HG02981 (cell line): ENCODE data around the gene HSD17B8.
"Not testable (repeated sequence)": the region's sequence is repeated elsewhere in the genome, so short reads cannot be mapped to it uniquely, and the experiment has no call there.

Source experiments
- ATAC-seq: cut with Tn5 transposase; IDR thresholded peaks from one replicate; pipeline ENCODE4 v1.9.1; 2021; ENCODE audit warnings: mild to moderate bottlenecking, moderate library complexity; ENCODE audit not compliant: unreplicated experiment

Gene HSD17B8

DNA sequence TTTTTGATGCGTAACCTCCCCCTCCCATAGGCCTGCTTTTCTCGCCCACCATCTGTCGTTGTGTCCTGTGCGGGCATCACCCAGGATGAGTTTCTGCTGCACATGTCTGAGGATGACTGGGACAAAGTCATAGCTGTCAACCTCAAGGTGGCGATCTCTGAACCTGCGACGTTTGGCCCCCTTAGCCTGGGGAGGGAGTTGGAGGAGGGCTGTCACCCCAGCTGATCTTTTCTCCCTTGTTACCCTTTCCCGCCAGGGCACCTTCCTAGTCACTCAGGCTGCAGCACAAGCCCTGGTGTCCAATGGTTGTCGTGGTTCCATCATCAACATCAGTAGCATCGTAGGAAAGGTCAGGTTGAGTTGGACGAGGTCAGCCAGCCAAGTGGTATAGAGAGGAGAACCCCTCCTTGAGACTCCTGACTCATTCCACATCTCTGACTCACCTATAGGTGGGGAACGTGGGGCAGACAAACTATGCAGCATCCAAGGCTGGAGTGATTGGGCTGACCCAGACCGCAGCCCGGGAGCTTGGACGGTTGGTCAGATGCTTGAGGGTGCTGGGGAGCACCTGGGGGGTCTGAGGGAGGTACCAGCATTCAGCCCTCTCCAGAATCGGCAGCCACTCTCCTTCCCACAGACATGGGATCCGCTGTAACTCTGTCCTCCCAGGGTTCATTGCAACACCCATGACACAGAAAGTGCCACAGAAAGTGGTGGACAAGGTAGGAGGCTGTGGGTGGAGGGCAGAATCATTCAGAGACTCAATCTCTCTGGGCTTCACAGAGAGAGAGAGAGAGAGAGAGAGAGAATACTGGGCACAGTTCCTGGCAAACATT, 954 bp downstream of the HSD17B8 start:
- ATAC-seq, result no peak

DNA sequence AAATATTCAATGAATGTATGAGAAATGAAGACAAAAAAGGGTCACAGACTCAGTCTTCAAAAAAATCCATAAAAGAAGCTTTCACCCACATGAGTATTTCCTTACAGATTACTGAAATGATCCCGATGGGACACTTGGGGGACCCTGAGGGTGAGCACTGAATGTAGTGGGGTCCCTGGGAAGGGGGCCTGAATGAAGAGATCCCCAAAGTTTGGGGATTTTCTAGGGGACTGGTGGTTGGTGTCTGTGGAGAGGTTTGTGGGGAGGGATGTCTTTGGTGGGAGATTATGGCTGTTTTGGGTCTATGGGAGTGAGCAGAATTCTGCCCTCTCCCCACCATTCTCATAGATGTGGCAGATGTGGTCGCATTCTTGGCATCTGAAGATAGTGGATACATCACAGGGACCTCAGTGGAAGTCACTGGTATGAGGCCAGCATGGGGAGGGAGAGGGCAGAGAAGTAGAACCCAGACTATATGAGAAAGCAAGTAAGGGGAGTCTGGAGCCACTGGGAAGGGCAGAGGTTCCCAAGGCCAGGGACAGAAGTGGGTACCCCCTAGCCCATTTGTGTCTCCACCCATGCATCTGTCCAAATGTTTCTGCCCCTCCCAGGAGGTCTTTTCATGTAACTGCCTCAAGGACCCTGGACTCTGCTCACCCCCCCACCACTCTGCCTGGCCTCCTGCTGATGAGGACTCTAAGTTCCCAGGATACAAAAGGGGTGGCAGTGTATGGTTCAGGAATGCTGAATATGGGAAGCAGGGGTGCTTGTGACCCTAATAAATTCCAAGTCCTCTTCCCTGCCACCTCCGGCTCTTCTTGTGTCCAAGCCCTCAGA, 1.8 kb downstream of the HSD17B8 start:
- ATAC-seq, result no peak

DNA sequence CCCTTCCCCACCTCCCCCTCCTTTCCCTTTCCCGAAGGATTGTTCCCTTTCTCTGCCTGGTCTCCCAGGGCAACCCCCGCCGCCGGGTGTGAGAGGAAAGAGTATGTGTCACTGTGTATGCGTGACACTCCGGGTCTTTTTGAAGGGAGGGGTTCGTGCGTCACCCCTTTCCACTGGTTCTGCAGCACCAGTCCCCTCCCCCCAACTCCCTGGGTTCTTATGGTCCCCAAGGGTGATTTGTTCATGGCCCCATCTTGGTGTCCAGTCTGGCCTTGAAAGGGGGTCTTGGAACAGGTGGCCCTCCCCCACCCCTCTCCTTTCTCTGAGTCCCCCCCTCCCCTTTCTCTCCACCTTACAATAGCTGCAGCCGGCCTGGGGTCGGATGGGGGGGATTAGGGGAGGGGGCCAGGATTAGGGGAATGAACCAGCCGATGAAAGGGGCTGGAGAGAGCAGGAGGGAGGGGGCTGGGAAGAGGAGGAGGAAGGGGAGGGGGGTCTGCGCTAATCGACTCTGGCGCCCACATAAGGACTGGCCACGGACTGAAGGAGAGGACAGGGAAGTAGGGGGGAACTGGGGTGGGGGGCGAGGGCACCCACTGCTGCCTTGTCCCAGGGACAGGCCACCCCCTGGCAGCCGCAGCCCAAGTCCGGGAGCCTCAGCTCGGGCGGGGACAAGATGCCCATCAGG, 2.6 kb downstream of the HSD17B8 start:
- no peak for ATAC-seq

- ATAC-seq, result no peak
These were observed 3.2 kb downstream of the HSD17B8 start for GRCh38 chr6:33207552-33208090.

DNA sequence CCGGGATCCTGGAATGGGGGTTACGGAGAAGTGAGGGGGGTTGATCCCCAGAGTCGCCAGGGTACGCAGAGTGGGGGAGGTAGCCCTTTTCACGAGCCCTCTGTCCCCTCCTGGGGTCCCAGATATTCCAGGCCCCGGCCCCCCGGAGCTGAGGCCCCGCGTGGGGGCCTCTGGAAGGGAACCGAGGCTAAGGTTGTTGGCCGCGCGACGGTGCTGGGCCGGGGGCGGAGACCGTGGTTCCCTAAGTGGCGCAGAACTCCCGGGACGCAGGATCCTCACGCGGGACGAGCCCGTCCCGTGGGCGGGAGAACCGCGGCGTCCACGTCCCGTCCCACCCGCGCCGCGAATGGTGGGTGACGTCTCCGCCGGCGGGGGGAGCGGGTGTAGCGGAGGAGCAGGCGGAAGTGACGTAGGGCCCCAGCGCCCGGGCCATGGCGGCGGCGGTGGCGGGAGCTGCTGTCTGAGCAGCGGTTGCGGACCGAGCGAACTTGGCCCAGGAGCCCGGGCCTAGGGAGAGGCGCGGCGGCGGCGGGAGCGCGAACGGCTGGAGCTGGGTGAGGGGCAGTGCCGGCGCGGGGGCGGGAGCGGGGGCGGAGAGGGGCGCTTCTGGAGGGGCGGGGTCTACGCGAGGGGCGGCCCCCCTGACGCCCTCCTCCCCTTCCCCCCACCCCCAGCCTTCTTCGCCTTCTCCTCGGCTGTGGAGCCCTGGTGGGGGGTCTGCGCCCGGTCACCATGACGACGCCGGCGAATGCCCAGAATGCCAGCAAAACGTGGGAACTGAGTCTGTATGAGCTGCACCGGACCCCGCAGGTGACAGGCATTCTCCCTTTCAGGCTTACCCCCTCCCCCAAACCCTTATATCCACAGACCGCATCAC, 3.9 kb downstream of the HSD17B8 start, which contains the start of gene RING1:
Gene RING1 (plus strand): TSS at position 410 of the 877 bp plus-strand sequence. CDS start 323 bp downstream, at position 733.
- no peak for ATAC-seq

DNA sequence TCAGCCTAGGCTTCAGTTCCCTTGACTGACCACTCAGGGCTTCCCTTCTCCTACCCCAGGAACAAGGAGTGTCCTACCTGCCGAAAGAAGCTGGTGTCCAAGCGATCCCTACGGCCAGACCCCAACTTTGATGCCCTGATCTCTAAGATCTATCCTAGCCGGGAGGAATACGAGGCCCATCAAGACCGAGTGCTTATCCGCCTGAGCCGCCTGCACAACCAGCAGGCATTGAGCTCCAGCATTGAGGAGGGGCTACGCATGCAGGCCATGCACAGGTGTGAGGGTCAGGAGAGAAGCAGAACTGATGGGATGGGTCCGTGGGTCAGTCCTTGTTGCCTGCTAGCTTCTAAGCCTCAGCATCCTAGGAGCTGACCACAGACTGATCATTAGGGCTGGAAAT, 5.4 kb downstream of the HSD17B8 start:
- no peak for ATAC-seq

DNA sequence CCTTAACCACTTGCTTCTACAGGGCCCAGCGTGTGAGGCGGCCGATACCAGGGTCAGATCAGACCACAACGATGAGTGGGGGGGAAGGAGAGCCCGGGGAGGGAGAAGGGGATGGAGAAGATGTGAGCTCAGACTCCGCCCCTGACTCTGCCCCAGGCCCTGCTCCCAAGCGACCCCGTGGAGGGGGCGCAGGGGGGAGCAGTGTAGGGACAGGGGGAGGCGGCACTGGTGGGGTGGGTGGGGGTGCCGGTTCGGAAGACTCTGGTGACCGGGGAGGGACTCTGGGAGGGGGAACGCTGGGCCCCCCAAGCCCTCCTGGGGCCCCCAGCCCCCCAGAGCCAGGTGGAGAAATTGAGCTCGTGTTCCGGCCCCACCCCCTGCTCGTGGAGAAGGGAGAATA, 6.7 kb downstream of the HSD17B8 start:
- ATAC-seq, result no peak

- ATAC-seq, result no peak
These were observed 7.4 kb downstream of the HSD17B8 start for GRCh38 chr6:33211666-33212422.

- no peak for ATAC-seq
These were observed 8.4 kb downstream of the HSD17B8 start for GRCh38 chr6:33212857-33213165.

GRCh38 chr6:33213166-33213988, 8.9 kb downstream of the HSD17B8 start:
- ATAC-seq, result no peak

DNA sequence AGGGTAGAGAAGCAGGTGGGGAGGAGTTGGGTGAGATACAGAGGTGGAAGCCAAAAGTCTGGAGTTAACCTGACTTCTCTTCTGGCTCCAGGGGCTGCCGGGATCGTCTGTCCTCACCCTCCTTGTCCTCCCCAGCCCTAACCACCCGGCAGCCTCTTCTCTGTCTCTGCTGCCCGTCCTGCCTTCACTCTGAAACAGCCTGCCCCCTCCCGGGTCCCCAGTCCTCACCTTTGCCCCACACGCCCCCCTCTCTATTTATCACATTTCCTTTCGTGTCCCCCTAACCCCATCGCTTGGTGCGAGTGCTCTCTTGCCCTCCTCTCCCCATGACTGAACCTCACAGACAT, 9.5 kb downstream of the HSD17B8 start:
- ATAC-seq, result no peak

DNA sequence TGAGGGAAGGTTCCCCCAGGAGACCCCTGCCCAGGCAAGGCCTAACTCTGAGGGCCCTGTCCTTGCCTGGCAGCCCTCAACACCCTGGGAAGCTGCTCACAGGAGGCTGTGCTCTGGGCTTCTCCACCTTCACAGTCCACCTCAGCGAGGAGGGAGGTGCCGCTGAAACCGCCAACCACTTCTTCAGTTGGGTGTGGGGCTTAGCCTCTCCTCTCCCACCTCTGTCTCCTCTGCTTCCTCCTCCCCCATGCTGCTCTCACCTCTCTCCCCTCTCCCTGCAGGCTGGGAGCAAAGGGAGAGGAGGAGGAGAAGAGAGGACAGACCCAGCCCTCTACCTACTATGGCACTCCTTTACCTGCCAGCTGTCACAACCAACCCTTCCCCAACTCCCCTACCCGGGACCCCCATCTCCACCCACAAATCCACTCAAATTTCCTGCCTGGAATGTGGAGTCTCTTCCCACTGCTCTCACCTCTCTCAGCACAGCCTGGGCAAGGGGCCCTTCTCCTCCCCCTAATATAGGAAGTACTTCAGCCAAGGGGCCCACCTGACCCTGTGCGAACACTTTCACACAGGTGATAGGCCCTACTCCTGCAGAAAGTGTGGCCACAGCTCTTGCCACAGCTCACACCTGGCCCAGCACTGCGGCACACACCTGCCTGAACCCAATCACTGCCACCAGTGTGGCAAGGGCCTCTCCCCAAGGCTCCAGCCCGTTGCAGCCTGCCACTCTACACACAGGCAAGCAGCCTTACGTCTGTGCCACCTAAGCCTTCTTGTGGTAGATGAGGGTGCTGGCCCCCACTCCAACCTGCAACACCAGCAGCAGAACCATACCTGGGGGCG, 11.0 kb downstream of the HSD17B8 start:
- ATAC-seq, result no peak

GRCh38 chr6:33216117-33216649, 11.7 kb downstream of the HSD17B8 start:
- no peak for ATAC-seq

DNA sequence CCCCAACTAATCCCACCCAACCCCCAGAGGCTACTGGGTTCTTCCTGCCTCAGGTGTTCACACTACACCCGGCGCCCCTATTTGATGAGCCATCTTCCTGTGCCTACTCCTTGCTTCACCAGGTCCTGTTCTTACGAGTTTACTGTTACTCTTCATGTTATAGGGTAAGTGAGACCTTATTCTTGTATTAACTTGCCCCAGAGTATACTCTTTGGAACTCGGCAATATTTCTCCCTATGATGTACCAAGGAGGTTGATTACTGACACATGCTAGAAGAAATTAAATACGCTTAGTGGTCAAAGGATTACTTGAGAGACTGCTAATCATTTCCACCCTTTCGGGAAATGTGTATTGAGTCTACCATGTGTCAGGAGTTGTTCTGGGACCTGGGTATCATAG, 12.8 kb downstream of the HSD17B8 start:
- no peak for ATAC-seq

GRCh38 chr6:33217681-33218080, 13.2 kb downstream of the HSD17B8 start:
- ATAC-seq, result no peak

DNA sequence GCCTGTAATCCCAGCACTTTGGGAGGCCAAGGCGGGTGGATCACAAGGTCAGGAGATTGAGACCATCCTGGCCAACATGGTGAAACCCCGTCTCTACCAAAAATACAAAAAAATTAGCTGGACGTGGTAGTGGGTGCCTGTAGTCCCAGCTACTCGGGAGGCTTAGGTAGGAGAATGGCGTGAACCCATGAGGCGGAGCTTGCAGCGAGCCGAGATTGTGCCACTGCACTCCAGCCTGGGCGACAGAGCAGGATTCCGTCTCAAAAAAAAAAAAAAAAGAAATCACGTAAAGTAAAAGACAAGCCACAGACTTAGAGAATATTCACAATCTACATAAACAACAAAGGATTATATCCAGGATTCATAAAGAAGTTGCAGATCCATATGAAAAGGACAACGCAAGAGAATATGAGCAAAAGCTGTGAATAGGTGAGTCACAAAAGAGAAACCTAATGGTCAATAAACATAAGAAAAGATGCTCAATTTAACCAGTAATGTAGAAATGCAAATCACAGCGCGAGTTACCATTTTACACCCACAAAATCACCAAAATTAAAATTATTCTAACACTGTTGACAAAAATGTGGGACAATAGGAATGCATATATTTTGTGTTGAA, 22.2 kb downstream of the HSD17B8 start:
- ATAC-seq, result not testable (repeated sequence)

DNA sequence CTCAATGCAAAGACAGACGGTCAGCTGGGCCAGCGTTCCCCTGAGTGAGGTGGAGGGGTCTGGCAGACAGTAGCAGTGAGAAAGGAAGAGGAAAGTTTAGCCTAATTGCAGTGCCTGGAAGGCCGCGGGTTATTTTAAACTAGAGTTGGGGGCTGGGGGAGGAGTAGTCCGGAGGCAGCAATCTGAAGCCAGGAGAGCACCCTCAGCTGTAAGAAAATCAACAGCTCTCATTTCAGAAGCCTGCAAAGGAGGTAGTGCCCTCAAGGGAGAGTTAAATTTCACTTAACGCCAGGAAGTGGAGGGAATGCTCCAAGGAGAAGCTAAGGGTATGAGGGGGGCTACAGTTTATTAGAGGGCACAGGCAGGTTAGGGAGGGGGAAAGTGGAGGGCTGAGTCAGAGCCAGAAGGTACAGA, 30.8 kb downstream of the HSD17B8 start:
- no peak for ATAC-seq
